WI38 (cell line): ENCODE measurements around the gene FOSL2.

ENCODE experiments used
- H3K4me3 ChIP-seq: 2 replicates; pipeline ENCODE4 v1.5.1; 2011; ENCODE audit warnings: low read depth, mild to moderate bottlenecking, control low read depth, low read length
- TF ChIP-seq, protein P1 (sequence below): IDR thresholded peaks from 2 replicates; pipeline ENCODE4 v1.5.1; 2012; ENCODE audit warnings: low read depth, mild to moderate bottlenecking, control low read depth, low read length

FOSL2 gene

DNA sequence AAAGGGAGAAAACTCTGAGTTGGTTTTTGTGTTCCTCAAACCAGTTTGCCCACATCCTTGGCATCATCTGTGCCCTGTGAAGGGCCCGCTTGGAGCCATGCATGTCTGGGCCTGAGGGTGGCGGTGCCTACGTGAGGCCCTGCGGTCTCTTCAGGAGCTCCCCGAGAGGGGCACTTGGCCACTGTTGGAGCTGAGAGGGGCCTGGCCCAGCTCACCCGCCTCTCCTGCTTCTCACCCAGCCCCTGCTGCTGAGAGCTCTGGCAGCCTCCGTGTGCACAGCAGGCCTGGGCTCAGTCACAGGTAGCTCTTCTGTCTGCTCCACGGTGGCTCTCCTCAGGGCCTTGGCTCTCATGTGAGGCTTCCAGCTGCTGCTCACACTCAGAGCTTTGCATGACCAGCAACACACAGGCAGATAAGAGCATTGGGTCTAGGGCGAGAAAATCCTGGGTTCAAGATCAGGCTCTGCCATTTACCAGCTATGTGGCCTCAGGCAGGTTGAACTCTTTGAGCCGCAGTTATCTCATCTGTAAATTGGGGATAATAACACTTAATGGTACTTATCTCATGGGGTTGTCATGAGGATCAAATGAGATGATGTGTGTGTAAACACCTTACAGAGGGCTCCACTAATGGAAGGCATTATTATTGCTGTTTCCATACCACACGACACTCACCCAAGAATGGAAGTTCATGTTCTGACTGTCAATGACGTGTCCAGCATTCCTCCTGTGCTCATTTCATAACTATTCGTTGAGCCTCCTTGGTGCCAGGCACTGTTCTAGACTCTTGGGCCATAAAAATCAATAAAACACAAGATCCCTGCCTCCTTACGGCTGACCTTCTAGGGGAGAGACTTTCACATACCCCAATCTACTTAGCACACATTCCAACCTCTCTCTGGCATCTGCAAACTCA is 61.6 kb downstream of the FOSL2 start:
- H3K4me3 ChIP-seq, result no peak overlapping the region
- TF ChIP-seq, protein P1, sequence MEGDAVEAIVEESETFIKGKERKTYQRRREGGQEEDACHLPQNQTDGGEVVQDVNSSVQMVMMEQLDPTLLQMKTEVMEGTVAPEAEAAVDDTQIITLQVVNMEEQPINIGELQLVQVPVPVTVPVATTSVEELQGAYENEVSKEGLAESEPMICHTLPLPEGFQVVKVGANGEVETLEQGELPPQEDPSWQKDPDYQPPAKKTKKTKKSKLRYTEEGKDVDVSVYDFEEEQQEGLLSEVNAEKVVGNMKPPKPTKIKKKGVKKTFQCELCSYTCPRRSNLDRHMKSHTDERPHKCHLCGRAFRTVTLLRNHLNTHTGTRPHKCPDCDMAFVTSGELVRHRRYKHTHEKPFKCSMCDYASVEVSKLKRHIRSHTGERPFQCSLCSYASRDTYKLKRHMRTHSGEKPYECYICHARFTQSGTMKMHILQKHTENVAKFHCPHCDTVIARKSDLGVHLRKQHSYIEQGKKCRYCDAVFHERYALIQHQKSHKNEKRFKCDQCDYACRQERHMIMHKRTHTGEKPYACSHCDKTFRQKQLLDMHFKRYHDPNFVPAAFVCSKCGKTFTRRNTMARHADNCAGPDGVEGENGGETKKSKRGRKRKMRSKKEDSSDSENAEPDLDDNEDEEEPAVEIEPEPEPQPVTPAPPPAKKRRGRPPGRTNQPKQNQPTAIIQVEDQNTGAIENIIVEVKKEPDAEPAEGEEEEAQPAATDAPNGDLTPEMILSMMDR, result no peak

DNA sequence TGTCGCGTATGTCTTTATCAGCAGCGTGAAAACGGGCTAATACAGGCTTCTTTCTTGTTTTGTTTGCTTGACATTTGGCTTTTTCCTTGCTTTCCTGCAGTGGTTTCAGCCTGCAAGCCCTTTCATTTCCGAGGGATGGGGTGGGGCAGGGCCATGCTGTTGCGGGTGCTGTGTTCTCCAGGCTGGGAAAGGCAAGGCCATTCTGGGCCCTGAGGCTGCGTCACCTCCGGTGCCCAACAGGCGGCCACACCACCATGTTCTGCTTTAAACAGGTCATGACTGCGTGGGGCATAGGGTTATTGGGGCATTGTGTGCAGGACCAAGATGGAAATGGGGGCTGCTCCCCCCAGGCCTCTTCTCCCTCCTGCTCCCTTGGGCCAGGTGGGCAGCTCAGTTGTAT is 64.6 kb downstream of the FOSL2 start:
- TF ChIP-seq, protein P1, result no peak
- no peak overlapping the region for H3K4me3 ChIP-seq

DNA sequence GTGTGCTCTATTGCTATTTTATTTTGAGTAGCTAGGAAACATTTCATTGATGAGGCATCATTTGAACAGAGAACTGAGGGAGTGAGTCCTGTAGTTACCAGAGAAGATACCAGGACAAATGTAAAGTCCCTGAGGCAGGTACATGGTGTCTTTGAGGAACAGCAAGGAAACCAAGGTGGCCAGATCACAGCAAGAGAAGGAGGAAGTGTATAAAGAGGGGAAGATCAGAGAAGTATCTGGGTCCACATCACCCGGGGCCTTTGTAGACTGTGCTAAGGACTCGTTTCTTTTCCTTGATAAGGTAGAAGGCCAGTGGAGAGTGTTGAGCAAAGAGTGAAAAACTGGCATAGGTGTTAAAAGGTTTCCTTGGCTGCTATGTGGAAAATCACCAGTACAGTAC is 68.4 kb downstream of the FOSL2 start:
- no peak overlapping the region for H3K4me3 ChIP-seq
- TF ChIP-seq, protein P1, result no peak

DNA sequence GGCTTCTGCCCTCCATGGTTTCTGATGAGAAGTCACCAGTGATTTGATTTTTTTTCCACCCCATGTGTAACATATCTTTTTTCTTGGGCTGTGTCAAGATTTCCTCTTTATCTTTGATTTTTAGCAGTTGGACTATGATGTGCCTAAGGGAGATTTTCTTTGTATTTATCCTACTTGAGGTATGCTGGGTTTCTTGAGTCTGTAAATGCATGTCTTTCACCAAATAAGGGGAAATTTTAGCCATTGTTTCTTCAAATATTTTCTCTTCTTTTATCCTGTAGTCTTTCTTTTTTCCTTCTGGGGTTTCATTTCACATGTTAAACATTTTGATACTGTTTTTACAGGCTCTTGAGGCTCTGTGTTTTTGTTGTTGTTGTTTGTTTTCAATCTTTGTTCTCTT is 69.5 kb downstream of the FOSL2 start:
- TF ChIP-seq, protein P1, result no peak
- H3K4me3 ChIP-seq, result no peak overlapping the region

DNA sequence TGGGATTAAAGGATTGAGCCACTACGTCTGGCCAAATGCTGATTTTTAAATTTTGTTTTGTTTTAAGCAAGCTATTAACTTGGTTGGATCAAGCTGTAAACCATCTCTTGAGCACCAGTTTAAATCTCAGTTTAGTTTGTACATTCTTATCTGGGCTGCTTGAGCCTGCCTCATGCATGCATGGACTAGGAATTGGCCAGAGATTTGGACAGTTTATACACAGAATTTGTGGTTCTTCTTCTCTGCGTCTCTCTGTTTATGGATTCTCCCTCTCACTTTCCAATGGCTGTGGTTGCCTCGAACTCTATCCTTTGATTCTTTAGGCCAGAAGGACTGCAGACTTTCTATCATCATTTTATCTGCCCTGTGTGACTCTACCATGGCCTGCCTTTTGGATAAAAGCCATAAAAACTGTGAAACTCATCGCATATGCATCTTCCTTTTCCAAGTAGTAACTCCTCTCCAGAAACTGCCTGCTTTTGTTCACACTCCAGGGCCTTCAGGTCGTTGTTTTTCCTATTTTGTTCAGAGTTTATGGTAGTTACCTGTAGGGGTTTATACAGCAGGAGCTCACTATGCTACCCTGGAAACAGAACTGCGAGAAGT is 70.7 kb downstream of the FOSL2 start:
- no peak overlapping the region for H3K4me3 ChIP-seq
- TF ChIP-seq, protein P1, result no peak

DNA sequence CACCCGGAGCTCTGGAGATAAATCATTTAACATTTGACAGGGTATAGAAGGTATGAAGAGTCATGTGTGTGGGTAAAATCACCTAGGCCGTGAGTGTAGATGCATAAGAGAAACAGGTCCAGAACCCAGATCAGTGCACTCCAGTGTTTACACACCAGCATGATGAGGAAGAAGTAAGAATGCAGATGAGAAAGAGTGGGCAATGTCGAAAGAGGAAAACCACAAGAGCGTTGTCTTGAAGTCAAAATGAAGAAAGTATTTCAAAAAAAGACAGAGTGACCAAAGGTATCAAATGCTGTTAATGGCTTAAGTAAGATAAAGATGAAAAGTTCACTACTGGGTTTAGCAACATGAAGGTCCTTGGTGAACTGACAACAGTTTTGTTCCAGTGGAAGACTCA is 71.2 kb downstream of the FOSL2 start:
- no peak overlapping the region for H3K4me3 ChIP-seq

More for the DNA sequence above, 71.2 kb downstream of the FOSL2 start:
- TF ChIP-seq, protein P1, result no peak
